T follicular helper cell (primary cell): ENCODE results near the gene PTCRA.
A peak's percentile ranks its signal among the peaks of the same experiment; 100 is the strongest.
"Not testable (repeated sequence)": the region's sequence is repeated elsewhere in the genome, so short reads cannot be mapped to it uniquely, and the experiment has no call there.

ENCODE experiments used
- DNase-seq: peaks from one replicate; pipeline ENCODE4 v3.0.0-alpha.2; 2020; ENCODE audit warnings: low read depth

The PTCRA gene

GRCh38 chr6:42902429-42903263 is 13.2 kb upstream of the PTCRA start:
- not testable (repeated sequence) for DNase-seq

GRCh38 chr6:42904467-42904866 is 11.4 kb upstream of the PTCRA start:
- no peak for DNase-seq

- no peak for DNase-seq
Observed at GRCh38 chr6:42907336-42907735, 8.5 kb upstream of the PTCRA start.

GRCh38 chr6:42909835-42910234 is 6.0 kb upstream of the PTCRA start:
- DNase-seq, result no peak

GRCh38 chr6:42911171-42912021 is 4.5 kb upstream of the PTCRA start:
- no peak for DNase-seq

GRCh38 chr6:42914546-42914945 is 1.3 kb upstream of the PTCRA start:
- DNase-seq, result no peak

GRCh38 chr6:42916288-42916687 is 435 bp downstream of the PTCRA start:
- no peak for DNase-seq

- no peak for DNase-seq
Observed at GRCh38 chr6:42921801-42922200, 5.9 kb downstream of the PTCRA start.

- DNase-seq, result no peak
Observed at GRCh38 chr6:42923666-42924065, 7.8 kb downstream of the PTCRA start.

GRCh38 chr6:42925248-42925857 is 9.5 kb downstream of the PTCRA start:
- DNase-seq, result no peak

- DNase-seq, result peak; percentile 89
Observed at GRCh38 chr6:42928986-42929820, 13.3 kb downstream of the PTCRA start, which contains the start of gene CNPY3. Gene CNPY3 (plus strand): TSS chr6:42929480. CDS start chr6:42929571, 91 bp downstream.

- peak; percentile 28 for DNase-seq
Observed at GRCh38 chr6:42929821-42930360, 14.0 kb downstream of the PTCRA start.

- no peak for DNase-seq
Observed at GRCh38 chr6:42932412-42932811, 16.6 kb downstream of the PTCRA start.

GRCh38 chr6:42933205-42933604 is 17.4 kb downstream of the PTCRA start:
- DNase-seq, result no peak

GRCh38 chr6:42935322-42935721 is 19.5 kb downstream of the PTCRA start:
- no peak for DNase-seq

GRCh38 chr6:42936398-42936797 is 20.5 kb downstream of the PTCRA start:
- no peak for DNase-seq

GRCh38 chr6:42937548-42938427 is 21.9 kb downstream of the PTCRA start:
- DNase-seq, result no peak

- DNase-seq, result no peak
Observed at GRCh38 chr6:42938428-42938796, 22.6 kb downstream of the PTCRA start.

GRCh38 chr6:42938987-42939809 is 23.3 kb downstream of the PTCRA start:
- DNase-seq, result no peak

- no peak for DNase-seq
Observed at GRCh38 chr6:42939810-42940167, 23.9 kb downstream of the PTCRA start.
